GM12891 (cell line): ENCODE measurements around the gene UCKL1.
"Not testable (repeated sequence)": the region's sequence is repeated elsewhere in the genome, so short reads cannot be mapped to it uniquely, and the experiment has no call there.

Experiments
- DNase-seq: peaks from one replicate; pipeline ENCODE4 v3.0.0; 2011; ENCODE audit warnings: low spot score; ENCODE audit not compliant: insufficient read length
- FAIRE-seq: peaks from 2 replicates; lab custom pipeline; 2011; peaks lifted over from hg19 to GRCh38; lab: Jason Lieb, UNC
- PAX5 ChIP-seq: IDR thresholded peaks from 2 replicates; pipeline ENCODE4 v1.6.1; 2011; ENCODE audit warnings: low read length, moderate library complexity, mild to moderate bottlenecking; ENCODE audit not compliant: insufficient read depth, severe bottlenecking
- POLR2A ChIP-seq: IDR thresholded peaks from 2 replicates; pipeline ENCODE4 v1.6.1; 2011; ENCODE audit warnings: low read depth, low read length, control low read depth
- POLR2AphosphoS5 ChIP-seq: IDR thresholded peaks from 2 replicates; pipeline ENCODE4 v1.6.1; 2011; ENCODE audit warnings: low read depth, low read length, control low read depth
- POU2F2 ChIP-seq: IDR thresholded peaks from 2 replicates; pipeline ENCODE4 v1.6.1; 2011; ENCODE audit warnings: low read depth, mild to moderate bottlenecking, control low read depth, low read length, moderate library complexity
- SPI1 ChIP-seq: IDR thresholded peaks from 2 replicates; pipeline ENCODE4 v1.6.1; 2011; ENCODE audit warnings: low read depth, low read length, control low read depth
- TAF1 ChIP-seq: IDR thresholded peaks from 2 replicates; pipeline ENCODE4 v1.6.1; 2011; ENCODE audit warnings: low read depth, low read length, control low read depth

The UCKL1 gene

GRCh38 chr20:63937596-63937995, 18.6 kb downstream of the UCKL1 start:
- TF ChIP-seq POU2F2 (no peak), POLR2A (no peak), SPI1 (no peak), TAF1 (no peak), POLR2AphosphoS5 (no peak), PAX5 (no peak)
- FAIRE-seq (no peak), DNase-seq (no peak)

GRCh38 chr20:63935447-63935846, 20.8 kb downstream of the UCKL1 start:
- TF ChIP-seq TAF1 (no peak), POLR2A (no peak), POU2F2 (no peak), POLR2AphosphoS5 (no peak), PAX5 (no peak), SPI1 (no peak)
- no peak for DNase-seq
- no peak for FAIRE-seq

- FAIRE-seq: no peak
- no peak for TF ChIP-seq POLR2A
- TF ChIP-seq POU2F2: no peak
- no peak for TF ChIP-seq POLR2AphosphoS5
- TF ChIP-seq PAX5: no peak
- no peak for TF ChIP-seq TAF1
- no peak for TF ChIP-seq SPI1
- no peak for DNase-seq
Measured at GRCh38 chr20:63934271-63935068, 21.7 kb downstream of the UCKL1 start.

DNA sequence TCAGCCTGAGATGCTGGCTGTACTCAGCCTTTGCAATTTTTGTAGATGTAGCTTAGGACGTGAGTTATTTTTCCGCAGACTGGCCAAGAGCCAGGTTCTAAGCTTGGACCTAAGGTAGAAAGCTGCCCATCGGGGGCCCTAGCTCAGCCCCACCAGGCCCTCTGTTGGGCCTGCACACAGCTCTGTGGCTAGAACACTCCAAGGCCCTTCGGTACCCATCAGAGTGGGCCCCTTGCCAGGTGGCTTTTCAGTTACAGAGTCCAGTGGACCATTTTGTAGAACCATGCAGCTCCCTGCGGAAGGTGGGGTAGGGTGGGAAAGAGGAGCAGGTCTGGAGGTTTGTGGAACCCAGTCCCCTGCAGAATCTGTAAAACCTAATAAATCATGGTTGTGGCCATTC, 22.6 kb downstream of the UCKL1 start:
- FAIRE-seq: no peak
- DNase-seq: no peak
- TF ChIP-seq POLR2A (no peak), POLR2AphosphoS5 (no peak), POU2F2 (no peak), TAF1 (no peak), PAX5 (no peak), SPI1 (no peak)

DNA sequence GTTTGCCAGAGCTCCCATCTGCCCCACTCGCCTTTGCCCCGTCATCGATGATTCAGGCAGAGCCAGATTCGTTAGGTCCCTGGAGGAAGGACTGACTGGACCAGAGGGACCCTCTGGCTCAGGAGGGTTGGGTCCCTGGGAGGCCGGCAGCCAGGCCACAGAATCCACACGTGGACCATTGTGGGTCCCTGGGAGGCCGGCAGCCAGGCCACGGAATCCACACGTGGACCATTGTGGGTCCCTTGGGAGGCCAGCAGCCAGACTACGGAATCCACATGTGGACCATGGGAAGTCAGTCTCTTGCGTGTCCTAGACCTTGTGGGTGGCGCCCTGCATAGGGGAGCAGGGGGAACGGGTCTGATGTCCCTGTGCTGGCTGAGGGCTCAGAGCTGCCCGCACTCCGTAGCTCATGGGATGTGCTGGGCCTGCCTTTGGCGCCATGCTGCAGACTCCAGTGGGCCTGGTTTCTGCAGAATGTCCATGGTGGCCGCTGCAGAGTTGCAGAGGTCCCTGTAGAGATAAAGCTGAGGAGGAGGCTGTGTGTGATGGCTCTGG, 23.5 kb downstream of the UCKL1 start:
- FAIRE-seq (no peak), DNase-seq (no peak)
- no peak for TF ChIP-seq POLR2A
- no peak for TF ChIP-seq PAX5
- TF ChIP-seq SPI1: no peak
- no peak for TF ChIP-seq POLR2AphosphoS5

- no peak for FAIRE-seq
- no peak for TF ChIP-seq PAX5
- no peak for TF ChIP-seq SPI1
- TF ChIP-seq POU2F2: no peak
- no peak for TF ChIP-seq TAF1
- TF ChIP-seq POLR2AphosphoS5: no peak
- no peak for TF ChIP-seq POLR2A
Measured at GRCh38 chr20:63931735-63932134, 24.5 kb downstream of the UCKL1 start.

GRCh38 chr20:63930971-63931553, 25.2 kb downstream of the UCKL1 start:
- no peak for TF ChIP-seq PAX5
- no peak for TF ChIP-seq POU2F2
- TF ChIP-seq TAF1: no peak
- TF ChIP-seq SPI1: no peak
- no peak for TF ChIP-seq POLR2AphosphoS5
- TF ChIP-seq POLR2A: no peak
- no peak for DNase-seq
- no peak for FAIRE-seq

More at GRCh38 chr20:63931735-63932134, 24.5 kb downstream of the UCKL1 start:
- DNase-seq: no peak

- FAIRE-seq, DNase-seq: not testable (repeated sequence)
Measured at GRCh38 chr20:63929473-63929883, 26.7 kb downstream of the UCKL1 start.

- FAIRE-seq: no peak
Measured at GRCh38 chr20:63929071-63929470, 27.1 kb downstream of the UCKL1 start.

GRCh38 chr20:63926298-63926697, 29.9 kb downstream of the UCKL1 start:
- TF ChIP-seq POU2F2 (no peak), PAX5 (no peak), POLR2AphosphoS5 (no peak), TAF1 (no peak), SPI1 (no peak), POLR2A (no peak)
- no peak for FAIRE-seq
- no peak for DNase-seq

More at GRCh38 chr20:63929071-63929470, 27.1 kb downstream of the UCKL1 start:
- no peak for DNase-seq
- no peak for TF ChIP-seq POLR2A
- no peak for TF ChIP-seq PAX5
- no peak for TF ChIP-seq POU2F2
- TF ChIP-seq TAF1: no peak
- TF ChIP-seq SPI1: no peak
- no peak for TF ChIP-seq POLR2AphosphoS5
